Ovary (tissue), 3 donors: ENCODE measurements around the gene ABLIM1.

Experiments used
- CTCF ChIP-seq, 3 donors: fragments of 450-650 bp in 2 of 3; fragments of 200-600 bp in 1 of 3; IDR thresholded peaks; one replicate each; pipeline versions ENCODE4 v1.5.1 to v1.8.0; 2016 to 2022; ENCODE audit warnings: antibody characterized with exemption in 3 of 3, mild to moderate bottlenecking in 1 of 3
- POLR2A ChIP-seq: fragments of 450-650 bp; IDR thresholded peaks from one replicate; pipeline ENCODE4 v1.6.1; 2017; ENCODE audit warnings: antibody characterized with exemption, mild to moderate bottlenecking, moderate library complexity
- donor health status: DM: no; HTN: no; CAD: no.

GRCh38 chr10:114669648-114670047, 11.6 kb upstream of the ABLIM1 start:
- TF ChIP-seq CTCF (IDR thresholded peaks at IDR 0.05), result no peak
- no peak for TF ChIP-seq POLR2A
